HG03095 (cell line): ENCODE measurements around the gene MYO1C.
"Not testable (repeated sequence)": the region's sequence is repeated elsewhere in the genome, so short reads cannot be mapped to it uniquely, and the experiment has no call there.

Experiments
- ATAC-seq: cut with Tn5 transposase; IDR thresholded peaks from one replicate; pipeline ENCODE4 v1.9.1; 2021; ENCODE audit warnings: moderate library complexity; ENCODE audit not compliant: unreplicated experiment

The MYO1C gene

GRCh38 chr17:1508709-1509108 is 16.2 kb upstream of the MYO1C start:
- ATAC-seq, result not testable (repeated sequence)

GRCh38 chr17:1506649-1507267 is 14.3 kb upstream of the MYO1C start:
- ATAC-seq, result no peak

- ATAC-seq, result no peak
Observed at GRCh38 chr17:1505586-1505985, 13.1 kb upstream of the MYO1C start.

GRCh38 chr17:1504866-1505265 is 12.4 kb upstream of the MYO1C start:
- ATAC-seq, result no peak

GRCh38 chr17:1503699-1504098 is 11.2 kb upstream of the MYO1C start:
- ATAC-seq, result no peak

GRCh38 chr17:1498869-1499268 is 6.4 kb upstream of the MYO1C start:
- ATAC-seq, result no peak

- no peak for ATAC-seq
Observed at GRCh38 chr17:1498233-1498632, 5.7 kb upstream of the MYO1C start.

GRCh38 chr17:1497831-1498230 is 5.3 kb upstream of the MYO1C start:
- no peak for ATAC-seq

GRCh38 chr17:1496869-1497268 is 4.4 kb upstream of the MYO1C start:
- no peak for ATAC-seq

GRCh38 chr17:1495265-1495989 is 2.9 kb upstream of the MYO1C start:
- no peak for ATAC-seq

- no peak for ATAC-seq
Observed at GRCh38 chr17:1494736-1495253, 2.3 kb upstream of the MYO1C start.

- ATAC-seq, result no peak
Observed at GRCh38 chr17:1494203-1494602, 1.7 kb upstream of the MYO1C start.

- no peak for ATAC-seq
Observed at GRCh38 chr17:1493291-1493980, 950 bp upstream of the MYO1C start.

GRCh38 chr17:1491443-1492248 is 840 bp downstream of the MYO1C start:
- peak; percentile 36 for ATAC-seq

GRCh38 chr17:1490643-1491442 is 1.6 kb downstream of the MYO1C start:
- peak; percentile 47 for ATAC-seq

- no peak for ATAC-seq
Observed at GRCh38 chr17:1488826-1489270, 3.6 kb downstream of the MYO1C start.

GRCh38 chr17:1487939-1488825 is 4.3 kb downstream of the MYO1C start:
- no peak for ATAC-seq

GRCh38 chr17:1486802-1487695 is 5.4 kb downstream of the MYO1C start:
- no peak for ATAC-seq
